Lower leg skin (tissue), 3 donors: ENCODE measurements around the gene THOC5.

Source experiments
- POLR2A ChIP-seq, 2 donors: fragments of 450-650 bp; IDR thresholded peaks; one replicate each; pipeline ENCODE4 v1.6.1; 2016 to 2017; ENCODE audit warnings: antibody characterized with exemption in 2 of 2, mild to moderate bottlenecking in 1 of 2, moderate library complexity in 1 of 2
- TF ChIP-seq, protein P1 (sequence below), 3 donors: fragments of 450-650 bp; IDR thresholded peaks; one replicate each; pipeline ENCODE4 v1.5.1; 2016; ENCODE audit warnings: antibody characterized with exemption in 3 of 3, mild to moderate bottlenecking in 3 of 3, moderate library complexity in 2 of 3

- TF ChIP-seq, protein P1, sequence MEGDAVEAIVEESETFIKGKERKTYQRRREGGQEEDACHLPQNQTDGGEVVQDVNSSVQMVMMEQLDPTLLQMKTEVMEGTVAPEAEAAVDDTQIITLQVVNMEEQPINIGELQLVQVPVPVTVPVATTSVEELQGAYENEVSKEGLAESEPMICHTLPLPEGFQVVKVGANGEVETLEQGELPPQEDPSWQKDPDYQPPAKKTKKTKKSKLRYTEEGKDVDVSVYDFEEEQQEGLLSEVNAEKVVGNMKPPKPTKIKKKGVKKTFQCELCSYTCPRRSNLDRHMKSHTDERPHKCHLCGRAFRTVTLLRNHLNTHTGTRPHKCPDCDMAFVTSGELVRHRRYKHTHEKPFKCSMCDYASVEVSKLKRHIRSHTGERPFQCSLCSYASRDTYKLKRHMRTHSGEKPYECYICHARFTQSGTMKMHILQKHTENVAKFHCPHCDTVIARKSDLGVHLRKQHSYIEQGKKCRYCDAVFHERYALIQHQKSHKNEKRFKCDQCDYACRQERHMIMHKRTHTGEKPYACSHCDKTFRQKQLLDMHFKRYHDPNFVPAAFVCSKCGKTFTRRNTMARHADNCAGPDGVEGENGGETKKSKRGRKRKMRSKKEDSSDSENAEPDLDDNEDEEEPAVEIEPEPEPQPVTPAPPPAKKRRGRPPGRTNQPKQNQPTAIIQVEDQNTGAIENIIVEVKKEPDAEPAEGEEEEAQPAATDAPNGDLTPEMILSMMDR (IDR thresholded peaks at IDR 0.05), result no peak
- TF ChIP-seq POLR2A (IDR thresholded peaks at IDR 0.05), result no peak
Observed at GRCh38 chr22:29477723-29478318, 75.7 kb downstream of the THOC5 start.
